ENCODE results near the gene SIGLEC5. TPM values are rescaled to one million over a fixed set of nuclear protein-coding genes. Genes with fewer than 3 reads are reported as not detected.

The SIGLEC5 gene
- total and polyA plus RNA-seq, 2 of the 8 experiments (the other 6 are each of a cell fraction or from before 2014, with no cell fraction given) = not detected

DNA sequence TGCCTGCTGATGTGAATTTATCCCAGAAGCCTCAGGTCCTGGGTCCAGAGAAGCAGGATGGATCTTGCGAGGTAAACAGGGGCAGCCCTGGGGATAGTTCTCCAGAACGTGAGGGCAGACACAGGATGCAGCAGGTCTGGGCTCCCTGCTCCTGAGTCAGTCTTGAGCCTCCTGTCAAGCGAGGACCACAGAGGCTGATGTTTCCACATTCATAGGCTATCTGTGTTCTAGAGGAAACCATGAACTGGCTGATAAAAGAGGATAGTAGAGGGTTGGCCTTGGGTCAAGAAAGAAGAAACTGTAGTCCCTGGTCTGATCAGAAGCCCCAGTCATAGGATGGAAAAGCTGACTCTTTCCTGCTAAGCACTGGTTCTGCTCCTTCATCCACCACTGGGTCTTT lies 56.9 kb downstream of the SIGLEC5 start:
- POLR2A ChIA-PET (ENCODE audit: partially characterized antibody) = interaction anchor here (1.6 kb wide), 1 partner anchor 8 kb away, joined by 5 read pairs; no protein-coding TSS in a partner anchor
- WGBS, 2 experiments (ENCODE audit: extremely low coverage in 1 of 2, insufficient coverage in 1 of 2, insufficient read length in 1 of 2, insufficient replicate concordance in 2 of 2, low coverage in 1 of 2, low lambda C conversion rate in 2 of 2, missing lambda C conversion rate in 1 of 2) = 87% methylated on average over 3 of the region's 3 CpGs; no CpG with 5 or more reads in 1 of the 2 experiments
- Histone ChIP-seq H2AFZ (ENCODE audit: low read length) (no peak overlapping the region), H2AK5ac (ENCODE audit: low read depth, low read length) (no peak overlapping the region), H3K23ac (ENCODE audit: insufficient read length) (no peak overlapping the region), H4K8ac (ENCODE audit: extremely low read depth, insufficient read depth, low read length) (no peak overlapping the region), H3K27ac (ENCODE audit: low read depth, low read length) (no peak overlapping the region), H3K27me3 (replicated peaks in 1 of 4; ENCODE audit: control insufficient read depth in 3 of 4, extremely low read depth in 1 of 4, insufficient read depth in 3 of 4, low read length in 3 of 4) (no peaks in the 10 kb centered on the region), H3K56ac (replicated peaks; ENCODE audit: insufficient read length, low read depth, low read length) (no peak overlapping the region), H2BK120ac (replicated peaks; ENCODE audit: low read depth, low read length) (no peak overlapping the region), H2BK15ac (ENCODE audit: low read length) (no peak overlapping the region), H4K5ac (ENCODE audit: insufficient read length, low read depth, low read length) (no peak overlapping the region), H3K79me2 (ENCODE audit: control insufficient read depth in 1 of 2, insufficient read depth in 2 of 2, low read length in 2 of 2) (peaks cover 0 to 17% of the 10 kb centered on the region in 2 experiments; a peak in 2 of 4 replicates), H2BK5ac (ENCODE audit: low read depth, low read length) (no peak overlapping the region), H3K4me1 (replicated peaks in 1 of 4; ENCODE audit: control insufficient read depth in 3 of 4, insufficient read depth in 4 of 4, low read length in 3 of 4) (peaks cover 0 to 3% (median 2%) of the 10 kb centered on the region in 4 experiments; a peak in 4 of 7 replicates), H3K9ac (replicated peaks in 1 of 4; ENCODE audit: extremely low read depth in 1 of 4, low read depth in 3 of 4, low read length in 3 of 4) (no peak overlapping the region), H3K4me3 (ENCODE audit: extremely low read depth in 1 of 4, insufficient read depth in 2 of 4, low read depth in 3 of 4, low read length in 4 of 4) (no peak overlapping the region), H3K14ac (ENCODE audit: insufficient read length) (no peak overlapping the region), H2BK12ac (ENCODE audit: low read depth, low read length) (no peak overlapping the region), H2BK20ac (ENCODE audit: low read length) (no peak overlapping the region), H3K4me2 (ENCODE audit: insufficient read depth in 1 of 2, low read depth in 2 of 2, low read length in 2 of 2) (no peak overlapping the region), H3K36me3 (ENCODE audit: control insufficient read depth in 2 of 4, insufficient read depth in 4 of 4, low read length in 3 of 4) (peaks cover 0 to 9% (median 3%) of the 10 kb centered on the region in 4 experiments; a peak in 4 of 8 replicates), H3K18ac (ENCODE audit: extremely low read depth, low read length) (no peak overlapping the region), H3K4ac (replicated peaks; ENCODE audit: insufficient read length, low read depth, low read length) (no peak overlapping the region), H3K9me3 (ENCODE audit: insufficient read depth in 2 of 2, low read depth in 1 of 2, low read length in 1 of 2) (no peaks in the 10 kb centered on the region), H3K79me1 (ENCODE audit: low read depth, low read length) (peaks cover 4% of the 10 kb centered on the region; the same call in 1 of the 2 replicates), H3K23me2 (ENCODE audit: low read depth, low read length) (peaks cover 4% of the 10 kb centered on the region), H4K20me1 (replicated peaks in 1 of 2; ENCODE audit: control insufficient read depth in 1 of 2, insufficient read depth in 2 of 2, low read length in 2 of 2) (no peaks in the 10 kb centered on the region), H4K91ac (replicated peaks; ENCODE audit: insufficient read length, low read length) (no peak overlapping the region)
- FAIRE-seq = no peak
- DNase-seq (ENCODE audit: low read depth in 1 of 2, low spot score in 2 of 2) = no peak
- CTCF ChIA-PET (ENCODE audit: partially characterized antibody) = no interaction called here
- TF ChIP-seq, protein P1, sequence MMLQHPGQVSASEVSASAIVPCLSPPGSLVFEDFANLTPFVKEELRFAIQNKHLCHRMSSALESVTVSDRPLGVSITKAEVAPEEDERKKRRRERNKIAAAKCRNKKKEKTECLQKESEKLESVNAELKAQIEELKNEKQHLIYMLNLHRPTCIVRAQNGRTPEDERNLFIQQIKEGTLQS (IDR thresholded peaks at IDR 0.05; ENCODE audit: insufficient read depth, low read depth, low read length) = no peak
- TF ChIP-seq TCF12 (IDR thresholded peaks at IDR 0.05; ENCODE audit: low read depth, low read length) = no peak
- TF ChIP-seq TBP (IDR thresholded peaks at IDR 0.05; ENCODE audit: low read depth, low read length) = no peak
- TF ChIP-seq SIRT6 (IDR thresholded peaks at IDR 0.05; ENCODE audit: low read length) = no peak
- TF ChIP-seq CBX5 (IDR thresholded peaks at IDR 0.05; ENCODE audit: low read depth, low read length) = no peak
- no peak for TF ChIP-seq SIN3A (conservative IDR thresholded peaks at IDR 0.05 in 1 of 2, IDR thresholded peaks at IDR 0.05 in 1 of 2; ENCODE audit: low read depth in 1 of 2, low read length in 2 of 2)
- TF ChIP-seq JUND (IDR thresholded peaks at IDR 0.05; ENCODE audit: low read length) = no peak
- no peak for TF ChIP-seq RXRA (IDR thresholded peaks at IDR 0.05; ENCODE audit: insufficient read depth, low read depth, low read length)
